Ovary (tissue), 9 donors: ENCODE data around the gene ARFGAP1. TPM values are rescaled to one million over a fixed set of nuclear protein-coding genes. Genes with fewer than 3 reads are reported as not detected.
"Not testable (repeated sequence)": the region's sequence is repeated elsewhere in the genome, so short reads cannot be mapped to it uniquely, and the experiment has no call there.

Experiments
- DNase-seq, 5 donors: peaks; one replicate each; pipeline ENCODE4 v3.0.0-alpha.2; 2019 to 2020
- H3K27ac ChIP-seq, 2 donors: fragments of 200-600 bp; one replicate each; pipeline versions ENCODE4 v1.5.1 to v1.8.0; 2019 to 2022
- H3K27me3 ChIP-seq: fragments of 200-600 bp; one replicate; pipeline ENCODE4 v1.8.0; 2022
- H3K36me3 ChIP-seq: fragments of 200-600 bp; sonication (generic); one replicate; pipeline ENCODE4 v1.5.1; 2019
- H3K4me1 ChIP-seq: one replicate; pipeline ENCODE4 v1.8.1; 2013; ENCODE audit warnings: mild to moderate bottlenecking, moderate library complexity; ENCODE audit not compliant: insufficient read depth
- H3K4me3 ChIP-seq: fragments of 200-600 bp; sonication (generic); one replicate; pipeline ENCODE4 v1.5.1; 2017
- H3K9me3 ChIP-seq, 2 donors: fragments of 200-600 bp in 1 of 2; sonication (generic) in 1 of 2; one replicate each; pipeline versions ENCODE4 v1.5.1 to v1.8.1; 2013 to 2019; ENCODE audit warnings: mild to moderate bottlenecking in 1 of 2, moderate library complexity in 1 of 2
- EP300 ChIP-seq: sonication (generic); formaldehyde crosslinking; IDR thresholded peaks from one replicate; pipeline ENCODE4 v1.6.1; 2017; ENCODE audit warnings: antibody characterized with exemption
- POLR2A ChIP-seq: fragments of 450-650 bp; IDR thresholded peaks from one replicate; pipeline ENCODE4 v1.6.1; 2017; ENCODE audit warnings: antibody characterized with exemption, mild to moderate bottlenecking, moderate library complexity
- WGBS, 3 donors: extraction: QIAGEN DNeasy Blood & Tissue Kit in 1 of 3; methylation state at CpG; one replicate each; pipeline versions ENCODE4 v1.1.5 to v1.1.7; 2013 to 2017; 5-methylcytosine and 5-hydroxymethylcytosine counted together
- intact Hi-C, 4 donors: fragments of 100-400 bp; cut with DNase I; formaldehyde crosslinking; loops; one replicate each; pipeline versions ENCODE4 v1.11.0 to v1.15.1; 2022 to 2023
- polyA plus RNA-seq, 2 donors: library from polyadenylated mRNA; stranded (reverse); fragments of 200-250 nt in 1 of 2; fragments of 350-450 nt in 1 of 2; fragmentation: Illumina TruSeq in 1 of 2; extraction: RNeasy Lipid Tissue Mini Kit (QIAGEN cat#74804) in 1 of 2; gene quantifications; one replicate each; pipeline ENCODE4 v1.2.3, GENCODE V29; 2013 to 2014
- total RNA-seq, 7 donors: library from RNA; depleted of rRNA in 2 of 7; stranded (reverse); fragments of >200 nt in 2 of 7; fragmentation: NEBNext Ultra II Directional in 3 of 7; extraction: Animal tissue kit (Norgen Biotek cat#: 25700) in 3 of 7; gene quantifications; one replicate each; pipeline versions ENCODE4 v1.1.0 to v1.2.4, GENCODE V29; 2016 to 2023
- TF ChIP-seq, protein P1 (sequence below), 3 donors: fragments of 450-650 bp in 2 of 3; fragments of 200-600 bp in 1 of 3; IDR thresholded peaks; one replicate each; pipeline versions ENCODE4 v1.5.1 to v1.8.0; 2016 to 2022; ENCODE audit warnings: antibody characterized with exemption in 3 of 3, mild to moderate bottlenecking in 1 of 3
- donor health status: DM: no; HTN: no; CAD: no; lungs with moderate emphysema.
- donor health status: DM: no; HTN: no; CAD: no.
- donor health status: Bipolar disorder and iron deficiency.
- donor health status: DM: yes; HTN: yes; CAD: no.
- donor health status: DM: no; HTN: no; CAD: no.
- donor health status: DM: yes; HTN: yes; CAD: no.

The ARFGAP1 gene
- total and polyA plus RNA-seq, 9 donors, result 18.9 to 80.2 (median 68.7) TPM

DNA sequence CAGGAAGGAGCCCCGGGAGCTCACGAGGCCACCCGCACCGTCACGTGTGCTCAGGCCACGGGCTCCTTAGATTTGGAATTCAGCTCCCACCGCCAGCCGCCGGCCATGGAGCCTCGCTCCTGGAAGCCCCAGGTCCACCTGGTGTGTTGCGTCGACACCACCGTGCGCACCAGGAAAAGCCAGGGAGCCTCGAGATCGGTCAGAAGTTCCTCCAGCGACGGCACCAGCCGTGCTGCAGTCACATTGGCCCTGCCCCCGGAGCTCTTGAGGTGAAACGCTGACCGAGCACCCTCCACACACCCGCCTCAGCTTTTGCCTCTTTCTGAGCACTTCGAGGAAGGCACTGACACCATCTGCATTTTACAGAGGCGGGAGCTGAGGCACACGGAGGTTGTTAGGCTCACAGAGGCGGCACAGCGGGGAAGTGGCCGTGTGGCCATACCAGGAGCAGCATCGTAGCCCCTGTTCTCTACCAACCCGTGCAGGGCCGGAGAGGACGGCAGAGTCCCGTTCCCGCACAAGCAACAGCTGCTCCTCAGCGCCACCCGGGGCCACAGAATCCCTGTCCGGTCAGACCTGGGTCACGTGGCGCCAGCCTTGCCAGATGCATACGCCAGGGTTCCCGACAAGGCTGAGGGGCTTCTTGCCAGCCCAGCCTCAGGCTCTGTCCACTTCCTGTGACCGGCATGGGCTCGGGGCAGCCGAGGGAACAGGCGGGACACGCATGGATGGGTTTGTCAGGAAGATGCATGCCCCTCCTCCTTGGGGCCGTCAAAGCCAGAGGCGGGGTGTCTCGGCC is 25.9 kb upstream of the ARFGAP1 start:
- no peaks in the 10 kb centered on the region for H3K36me3 ChIP-seq
- H3K27ac ChIP-seq, result no peak overlapping the region
- no peaks in the 10 kb centered on the region for H3K9me3 ChIP-seq
- intact Hi-C loops, result loop anchor here in 1 of 4 donors (10.0 kb wide), 1 partner anchor 192 kb away; no protein-coding TSS in a partner anchor
- TF ChIP-seq POLR2A (no peak), EP300 (no peak)
- TF ChIP-seq, protein P1, sequence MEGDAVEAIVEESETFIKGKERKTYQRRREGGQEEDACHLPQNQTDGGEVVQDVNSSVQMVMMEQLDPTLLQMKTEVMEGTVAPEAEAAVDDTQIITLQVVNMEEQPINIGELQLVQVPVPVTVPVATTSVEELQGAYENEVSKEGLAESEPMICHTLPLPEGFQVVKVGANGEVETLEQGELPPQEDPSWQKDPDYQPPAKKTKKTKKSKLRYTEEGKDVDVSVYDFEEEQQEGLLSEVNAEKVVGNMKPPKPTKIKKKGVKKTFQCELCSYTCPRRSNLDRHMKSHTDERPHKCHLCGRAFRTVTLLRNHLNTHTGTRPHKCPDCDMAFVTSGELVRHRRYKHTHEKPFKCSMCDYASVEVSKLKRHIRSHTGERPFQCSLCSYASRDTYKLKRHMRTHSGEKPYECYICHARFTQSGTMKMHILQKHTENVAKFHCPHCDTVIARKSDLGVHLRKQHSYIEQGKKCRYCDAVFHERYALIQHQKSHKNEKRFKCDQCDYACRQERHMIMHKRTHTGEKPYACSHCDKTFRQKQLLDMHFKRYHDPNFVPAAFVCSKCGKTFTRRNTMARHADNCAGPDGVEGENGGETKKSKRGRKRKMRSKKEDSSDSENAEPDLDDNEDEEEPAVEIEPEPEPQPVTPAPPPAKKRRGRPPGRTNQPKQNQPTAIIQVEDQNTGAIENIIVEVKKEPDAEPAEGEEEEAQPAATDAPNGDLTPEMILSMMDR (IDR thresholded peaks at IDR 0.05), result no peak
- DNase-seq, result no peak
- H3K27me3 ChIP-seq, result no peaks in the 10 kb centered on the region
- no peak overlapping the region for H3K4me3 ChIP-seq
- 62 to 73% (median 68%) methylated on average over 49 to 50 of the region's 50 CpGs for WGBS, 3 donors
- no peaks in the 10 kb centered on the region for H3K4me1 ChIP-seq

DNA sequence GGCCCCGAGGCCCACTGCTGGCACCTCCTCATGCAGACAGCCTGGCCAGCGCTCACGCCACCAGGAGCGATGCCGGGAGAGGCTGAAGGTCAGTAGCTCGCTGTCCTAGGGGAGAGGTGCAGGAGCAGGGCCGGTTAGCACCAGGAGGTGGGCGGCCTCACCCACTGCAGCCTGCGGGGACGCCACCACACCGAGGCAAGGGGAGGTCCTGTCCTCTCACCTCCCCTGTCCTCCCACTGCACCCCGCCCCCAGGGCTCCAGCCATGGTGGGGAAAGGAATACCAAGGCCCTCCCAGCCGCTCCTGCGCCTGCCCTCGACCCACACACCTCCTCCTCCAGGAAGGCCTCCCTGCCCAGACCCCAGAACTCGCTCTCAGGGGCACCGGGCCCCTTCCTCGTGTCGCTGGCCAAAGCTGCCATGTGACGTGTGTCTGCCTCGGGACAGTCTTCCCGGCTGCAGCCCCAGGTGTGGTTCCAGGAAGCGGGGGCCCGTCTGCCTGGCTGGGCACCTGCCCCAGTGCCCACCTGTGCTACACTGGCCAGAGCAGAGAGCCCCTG is 24.9 kb upstream of the ARFGAP1 start:
- Histone ChIP-seq H3K9me3 (no peaks in the 10 kb centered on the region), H3K4me3 (no peak overlapping the region), H3K36me3 (no peaks in the 10 kb centered on the region), H3K27me3 (no peaks in the 10 kb centered on the region), H3K4me1 (no peaks in the 10 kb centered on the region), H3K27ac (no peak overlapping the region)
- TF ChIP-seq EP300 (no peak), POLR2A (no peak)
- TF ChIP-seq, protein P1 (IDR thresholded peaks at IDR 0.05), result no peak
- DNase-seq, result no peak
- 76 to 78% (median 76%) methylated on average over 24 of the region's 24 CpGs for WGBS, 3 donors
- intact Hi-C loops, result loop anchor here in 1 of 4 donors (10.0 kb wide), 1 partner anchor 193 kb away; no protein-coding TSS in a partner anchor

DNA sequence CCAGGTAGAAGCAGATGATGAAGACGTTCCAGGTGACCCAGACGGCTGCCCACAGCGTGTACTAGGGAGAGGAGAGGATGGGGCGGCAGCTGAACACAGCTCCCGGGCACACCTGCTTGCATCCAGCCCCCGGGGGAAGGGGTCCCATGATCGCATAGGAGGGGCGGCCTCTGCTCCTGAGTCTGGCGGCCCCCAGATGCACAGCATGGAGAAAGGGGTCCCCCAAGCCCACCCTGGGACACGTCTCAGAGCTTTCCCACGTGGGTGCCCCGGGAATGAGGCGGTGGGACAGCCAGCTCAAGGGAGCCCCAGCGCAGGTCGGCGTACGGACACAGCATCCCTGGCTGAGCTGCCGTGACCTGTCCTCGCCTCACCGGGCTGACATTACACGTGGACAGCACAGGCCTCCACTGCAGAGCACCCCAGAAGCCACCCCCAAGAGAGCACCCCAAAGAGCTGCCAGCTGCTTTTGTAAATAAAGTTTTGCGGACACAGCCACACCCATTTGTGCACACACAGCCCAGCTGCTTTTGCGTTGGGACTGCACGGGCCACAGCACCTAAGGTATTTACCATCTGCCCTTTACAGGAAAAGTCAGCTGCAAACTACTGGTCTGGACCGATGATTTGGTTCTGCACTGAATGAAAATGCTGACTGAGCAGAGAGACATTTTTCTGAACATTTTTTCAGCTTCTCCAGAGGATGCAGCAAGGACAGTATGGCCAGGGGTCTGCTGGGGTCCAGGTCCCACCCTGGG is 23.6 kb upstream of the ARFGAP1 start:
- TF ChIP-seq, protein P1 (IDR thresholded peaks at IDR 0.05), result no peak
- TF ChIP-seq EP300, result no peak
- TF ChIP-seq POLR2A, result no peak
- no peaks in the 10 kb centered on the region for H3K27me3 ChIP-seq
- 72 to 78% (median 78%) methylated on average over 25 of the region's 25 CpGs for WGBS, 3 donors
- intact Hi-C loops, result loop anchor here in 1 of 4 donors (10.0 kb wide), 1 partner anchor 194 kb away; no protein-coding TSS in a partner anchor
- H3K4me3 ChIP-seq, result no peak overlapping the region
- no peak for DNase-seq
- no peak overlapping the region for H3K27ac ChIP-seq
- no peaks in the 10 kb centered on the region for H3K4me1 ChIP-seq
- no peaks in the 10 kb centered on the region for H3K36me3 ChIP-seq
- no peaks in the 10 kb centered on the region for H3K9me3 ChIP-seq

DNA sequence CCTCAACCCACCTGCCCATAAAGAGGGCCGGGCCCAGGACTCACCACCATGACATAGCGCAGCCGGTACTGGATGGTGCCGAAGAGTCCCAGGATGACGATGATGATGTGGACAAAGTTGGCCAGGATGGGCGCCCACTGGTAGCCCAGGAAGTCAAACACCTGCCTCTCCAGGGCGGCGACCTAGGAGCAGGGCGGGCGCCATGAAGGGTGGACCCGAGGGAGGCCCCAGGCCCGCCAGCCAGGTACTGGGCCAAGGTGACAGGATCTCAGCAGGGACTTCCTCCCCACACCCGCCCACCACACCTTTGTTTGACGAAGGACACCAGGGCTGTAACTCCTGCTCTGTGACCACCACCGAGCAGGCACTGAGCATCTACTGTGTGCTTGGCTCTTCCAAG is 22.7 kb upstream of the ARFGAP1 start:
- TF ChIP-seq POLR2A, result no peak
- TF ChIP-seq, protein P1 (IDR thresholded peaks at IDR 0.05), result no peak
- no peak for TF ChIP-seq EP300
- Histone ChIP-seq H3K4me3 (no peak overlapping the region), H3K9me3 (no peaks in the 10 kb centered on the region), H3K4me1 (no peaks in the 10 kb centered on the region), H3K27me3 (no peaks in the 10 kb centered on the region), H3K36me3 (no peaks in the 10 kb centered on the region), H3K27ac (no peak overlapping the region)
- intact Hi-C loops, result loop anchor here in 1 of 4 donors (10.0 kb wide), 1 partner anchor 195 kb away; no protein-coding TSS in a partner anchor
- 84 to 93% (median 92%) methylated on average over 15 of the region's 15 CpGs for WGBS, 3 donors
- DNase-seq, result no peak

DNA sequence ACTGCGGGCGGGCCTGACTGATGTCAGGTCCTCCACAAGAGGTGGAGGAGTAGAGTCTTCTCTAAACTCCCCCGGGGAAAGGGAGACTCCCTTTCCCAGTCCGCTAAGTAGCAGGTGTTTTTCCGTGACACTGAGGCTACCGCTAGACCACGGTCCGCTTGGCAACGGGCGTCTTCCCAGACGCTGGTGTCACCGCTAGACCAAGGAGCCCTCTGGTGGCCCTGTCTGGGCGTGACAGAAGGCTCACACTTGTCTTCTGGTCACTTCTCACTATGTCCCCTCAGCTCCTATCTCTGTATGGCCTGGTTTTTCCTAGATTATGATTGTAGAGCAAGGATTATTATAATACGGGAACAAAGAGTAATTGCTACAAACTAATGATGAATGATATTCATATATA is 21.3 kb upstream of the ARFGAP1 start:
- H3K9me3 ChIP-seq, H3K36me3 ChIP-seq, H3K4me3 ChIP-seq, DNase-seq, H3K27ac ChIP-seq, intact Hi-C loops, H3K4me1 ChIP-seq, H3K27me3 ChIP-seq: not testable (repeated sequence)
- WGBS, 3 donors, result 32 to 48% (median 42%) methylated on average over 13 to 14 of the region's 14 CpGs
